ENCODE data around the gene C13orf46.

DNA sequence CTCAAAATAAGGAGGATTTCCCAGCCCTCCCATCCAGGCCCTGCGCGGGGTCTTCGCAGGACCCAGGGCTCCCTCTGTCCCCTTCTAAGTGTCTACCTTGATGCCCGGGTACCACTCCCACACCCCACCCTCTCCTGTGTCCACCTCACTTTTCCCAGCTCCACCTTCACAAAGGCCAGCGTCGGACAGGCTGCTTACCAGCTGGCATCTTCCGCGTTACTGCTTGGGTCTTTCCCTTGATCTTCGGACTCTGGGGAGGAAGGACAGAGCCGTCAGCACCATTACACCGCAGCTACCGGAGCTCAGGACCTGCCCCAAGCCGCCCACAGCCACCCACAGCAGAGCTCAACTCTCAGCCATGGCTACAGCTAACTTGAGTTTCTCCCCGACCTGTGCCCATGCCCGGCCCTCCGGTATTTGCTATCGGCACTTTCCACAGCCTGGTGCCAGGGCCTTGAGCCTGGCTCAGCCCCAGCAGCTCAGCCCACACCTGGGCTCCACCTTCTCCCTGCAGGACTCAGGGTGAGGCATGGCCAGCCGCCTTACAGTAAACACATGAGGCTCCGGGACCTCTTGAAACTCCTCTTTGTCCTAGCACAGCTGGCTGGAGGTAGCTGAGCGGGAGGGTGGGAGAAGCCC, 3.8 kb downstream of the C13orf46 start:
- TF ChIP-seq, protein P1, sequence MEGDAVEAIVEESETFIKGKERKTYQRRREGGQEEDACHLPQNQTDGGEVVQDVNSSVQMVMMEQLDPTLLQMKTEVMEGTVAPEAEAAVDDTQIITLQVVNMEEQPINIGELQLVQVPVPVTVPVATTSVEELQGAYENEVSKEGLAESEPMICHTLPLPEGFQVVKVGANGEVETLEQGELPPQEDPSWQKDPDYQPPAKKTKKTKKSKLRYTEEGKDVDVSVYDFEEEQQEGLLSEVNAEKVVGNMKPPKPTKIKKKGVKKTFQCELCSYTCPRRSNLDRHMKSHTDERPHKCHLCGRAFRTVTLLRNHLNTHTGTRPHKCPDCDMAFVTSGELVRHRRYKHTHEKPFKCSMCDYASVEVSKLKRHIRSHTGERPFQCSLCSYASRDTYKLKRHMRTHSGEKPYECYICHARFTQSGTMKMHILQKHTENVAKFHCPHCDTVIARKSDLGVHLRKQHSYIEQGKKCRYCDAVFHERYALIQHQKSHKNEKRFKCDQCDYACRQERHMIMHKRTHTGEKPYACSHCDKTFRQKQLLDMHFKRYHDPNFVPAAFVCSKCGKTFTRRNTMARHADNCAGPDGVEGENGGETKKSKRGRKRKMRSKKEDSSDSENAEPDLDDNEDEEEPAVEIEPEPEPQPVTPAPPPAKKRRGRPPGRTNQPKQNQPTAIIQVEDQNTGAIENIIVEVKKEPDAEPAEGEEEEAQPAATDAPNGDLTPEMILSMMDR (IDR thresholded peaks at IDR 0.05): no peak
- no peak for TF ChIP-seq POLR2A (IDR thresholded peaks at IDR 0.05)

Data from esophagus squamous epithelium (tissue), 4 donors.